ENCODE measurements around the gene CELSR2. TPM values are rescaled to one million over a fixed set of nuclear protein-coding genes. Genes with fewer than 3 reads are reported as not detected.

Gene CELSR2
- polyA plus RNA-seq, 1 donor (not counting 4 experiments of a cell fraction or from before 2014, with no cell fraction given), result 7.3 TPM

GRCh38 chr1:109290137-109290536 lies 40.8 kb downstream of the CELSR2 start:
- H3K79me2 ChIP-seq (ENCODE audit: control insufficient read depth, insufficient read depth, low read length), result no peaks in the 10 kb centered on the region
- dilution Hi-C loops (cut with MboI; ENCODE audit: extremely low pct_ligation_motif_present, low sequenced_read_pairs), result no loop called here

GRCh38 chr1:109290998-109291397 lies 41.7 kb downstream of the CELSR2 start:
- H3K9ac ChIP-seq (ENCODE audit: control insufficient read depth, extremely low read depth, insufficient read depth, low read length), result no peak overlapping the region
- no peaks in the 10 kb centered on the region for H3K27me3 ChIP-seq (ENCODE audit: control insufficient read depth, extremely low read depth, insufficient read depth, low read length)
- H3K27ac ChIP-seq (ENCODE audit: control insufficient read depth, insufficient read depth, low read length), result no peak overlapping the region
- H3K4me1 ChIP-seq (ENCODE audit: control insufficient read depth, extremely low read depth, insufficient read depth, low read length), result peaks cover 7% of the 10 kb centered on the region
- no peaks in the 10 kb centered on the region for H4K20me1 ChIP-seq (ENCODE audit: control insufficient read depth, extremely low read depth, insufficient read depth, low read length)
- DNase-seq (ENCODE audit: low read depth, low spot score) (no peak), FAIRE-seq (no peak)
- no peak overlapping the region for H3K4me2 ChIP-seq (ENCODE audit: control insufficient read depth, extremely low read depth, insufficient read depth, low read depth, low read length)
- H2AFZ ChIP-seq (ENCODE audit: control insufficient read depth, low read length), result no peak overlapping the region
- no peaks in the 10 kb centered on the region for H3K9me1 ChIP-seq (ENCODE audit: control insufficient read depth, extremely low read depth, insufficient read depth, low read length)
- no peaks in the 10 kb centered on the region for H3K36me3 ChIP-seq (ENCODE audit: control insufficient read depth in 2 of 2, extremely low read depth in 1 of 2, insufficient read depth in 2 of 2, low read length in 2 of 2)
- dilution Hi-C loops (cut with MboI; ENCODE audit: extremely low pct_ligation_motif_present, low sequenced_read_pairs), result no loop called here
- no peak overlapping the region for H3K4me3 ChIP-seq (ENCODE audit: control insufficient read depth in 2 of 3, extremely low read depth in 1 of 3, insufficient read depth in 2 of 3, low read depth in 1 of 3, low read length in 3 of 3)
- H3K9me3 ChIP-seq (ENCODE audit: control insufficient read depth, low read depth, low read length), result no peaks in the 10 kb centered on the region
- no peaks in the 10 kb centered on the region for H3K79me2 ChIP-seq (ENCODE audit: control insufficient read depth, insufficient read depth, low read length)
- TF ChIP-seq EZH2 (IDR thresholded peaks at IDR 0.05; ENCODE audit: low read length), result no peak

More at GRCh38 chr1:109290137-109290536, 40.8 kb downstream of the CELSR2 start:
- H2AFZ ChIP-seq (ENCODE audit: control insufficient read depth, low read length), result no peak overlapping the region
- H3K27me3 ChIP-seq (ENCODE audit: control insufficient read depth, extremely low read depth, insufficient read depth, low read length), result no peaks in the 10 kb centered on the region
- H3K4me2 ChIP-seq (ENCODE audit: control insufficient read depth, extremely low read depth, insufficient read depth, low read depth, low read length), result no peak overlapping the region
- H3K9me3 ChIP-seq (ENCODE audit: control insufficient read depth, low read depth, low read length), result no peaks in the 10 kb centered on the region
- DNase-seq (ENCODE audit: low read depth, low spot score) (no peak), FAIRE-seq (no peak)
- no peak overlapping the region for H3K4me3 ChIP-seq (ENCODE audit: control insufficient read depth in 2 of 3, extremely low read depth in 1 of 3, insufficient read depth in 2 of 3, low read depth in 1 of 3, low read length in 3 of 3)
- H4K20me1 ChIP-seq (ENCODE audit: control insufficient read depth, extremely low read depth, insufficient read depth, low read length), result no peaks in the 10 kb centered on the region
- TF ChIP-seq CTCF (optimal IDR thresholded peaks at IDR 0.05 in 1 of 3, IDR thresholded peaks at IDR 0.05 in 1 of 3, conservative IDR thresholded peaks at IDR 0.05 in 1 of 3; ENCODE audit: extremely low read depth in 1 of 3, insufficient read depth in 2 of 3, low read length in 3 of 3) (no peak), EZH2 (IDR thresholded peaks at IDR 0.05; ENCODE audit: low read length) (no peak)
- H3K9ac ChIP-seq (ENCODE audit: control insufficient read depth, extremely low read depth, insufficient read depth, low read length), result no peak overlapping the region
- H3K4me1 ChIP-seq (ENCODE audit: control insufficient read depth, extremely low read depth, insufficient read depth, low read length), result peaks cover 7% of the 10 kb centered on the region
- H3K36me3 ChIP-seq (ENCODE audit: control insufficient read depth in 2 of 2, extremely low read depth in 1 of 2, insufficient read depth in 2 of 2, low read length in 2 of 2), result no peaks in the 10 kb centered on the region
- H3K9me1 ChIP-seq (ENCODE audit: control insufficient read depth, extremely low read depth, insufficient read depth, low read length), result no peaks in the 10 kb centered on the region
- H3K27ac ChIP-seq (ENCODE audit: control insufficient read depth, insufficient read depth, low read length), result no peak overlapping the region

GRCh38 chr1:109292364-109292763 lies 43.0 kb downstream of the CELSR2 start:
- Histone ChIP-seq H3K4me3 (ENCODE audit: control insufficient read depth in 2 of 3, extremely low read depth in 1 of 3, insufficient read depth in 2 of 3, low read depth in 1 of 3, low read length in 3 of 3) (no peak overlapping the region), H3K9ac (ENCODE audit: control insufficient read depth, extremely low read depth, insufficient read depth, low read length) (no peak overlapping the region), H3K9me3 (ENCODE audit: control insufficient read depth, low read depth, low read length) (no peaks in the 10 kb centered on the region), H2AFZ (ENCODE audit: control insufficient read depth, low read length) (peak overlapping the region; percentile 8), H3K36me3 (ENCODE audit: control insufficient read depth in 2 of 2, extremely low read depth in 1 of 2, insufficient read depth in 2 of 2, low read length in 2 of 2) (no peaks in the 10 kb centered on the region), H3K27ac (ENCODE audit: control insufficient read depth, insufficient read depth, low read length) (no peak overlapping the region), H4K20me1 (ENCODE audit: control insufficient read depth, extremely low read depth, insufficient read depth, low read length) (no peaks in the 10 kb centered on the region), H3K4me2 (ENCODE audit: control insufficient read depth, extremely low read depth, insufficient read depth, low read depth, low read length) (no peak overlapping the region), H3K4me1 (ENCODE audit: control insufficient read depth, extremely low read depth, insufficient read depth, low read length) (peaks cover 15% of the 10 kb centered on the region), H3K9me1 (ENCODE audit: control insufficient read depth, extremely low read depth, insufficient read depth, low read length) (no peaks in the 10 kb centered on the region), H3K79me2 (ENCODE audit: control insufficient read depth, insufficient read depth, low read length) (no peaks in the 10 kb centered on the region), H3K27me3 (ENCODE audit: control insufficient read depth, extremely low read depth, insufficient read depth, low read length) (no peaks in the 10 kb centered on the region)
- DNase-seq (ENCODE audit: low read depth, low spot score), result no peak
- TF ChIP-seq EZH2 (IDR thresholded peaks at IDR 0.05; ENCODE audit: low read length) (no peak), CTCF (optimal IDR thresholded peaks at IDR 0.05 in 1 of 3, IDR thresholded peaks at IDR 0.05 in 1 of 3, conservative IDR thresholded peaks at IDR 0.05 in 1 of 3; ENCODE audit: extremely low read depth in 1 of 3, insufficient read depth in 2 of 3, low read length in 3 of 3) (no peak)
- no peak for FAIRE-seq
- dilution Hi-C loops (cut with MboI; ENCODE audit: extremely low pct_ligation_motif_present, low sequenced_read_pairs), result no loop called here

All from keratinocyte (primary cell).